Fibroblast of skin of left quadriceps (primary cell): ENCODE results near the gene MAG.
"Not testable (repeated sequence)": the region's sequence is repeated elsewhere in the genome, so short reads cannot be mapped to it uniquely, and the experiment has no call there.

Experiments
- DNase-seq, 2 experiments: peaks; one replicate each; pipeline ENCODE4 v3.0.0-alpha.2; 2013; ENCODE audit warnings: low read depth in 2 of 2

MAG gene

DNA sequence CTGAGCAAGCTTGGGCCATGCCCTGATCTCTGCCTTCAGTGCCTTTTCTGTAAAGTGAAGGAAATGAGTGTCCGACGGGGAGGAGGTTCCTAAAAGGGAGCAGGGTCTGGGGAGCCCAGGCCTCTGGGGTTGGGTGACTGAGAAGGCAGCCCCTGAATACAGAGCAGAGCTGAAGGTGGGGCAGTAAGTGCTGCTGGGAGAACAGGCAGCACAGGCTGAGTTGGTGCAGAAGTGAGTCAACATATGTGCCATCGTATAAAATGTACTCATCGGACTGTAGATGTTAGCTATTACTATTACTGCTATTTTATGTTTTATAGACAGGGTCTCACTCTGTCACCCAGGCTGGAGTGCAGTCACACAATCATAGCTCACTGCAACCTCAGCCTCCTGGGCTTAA, 10.7 kb upstream of the MAG start:
- DNase-seq = no peak

DNA sequence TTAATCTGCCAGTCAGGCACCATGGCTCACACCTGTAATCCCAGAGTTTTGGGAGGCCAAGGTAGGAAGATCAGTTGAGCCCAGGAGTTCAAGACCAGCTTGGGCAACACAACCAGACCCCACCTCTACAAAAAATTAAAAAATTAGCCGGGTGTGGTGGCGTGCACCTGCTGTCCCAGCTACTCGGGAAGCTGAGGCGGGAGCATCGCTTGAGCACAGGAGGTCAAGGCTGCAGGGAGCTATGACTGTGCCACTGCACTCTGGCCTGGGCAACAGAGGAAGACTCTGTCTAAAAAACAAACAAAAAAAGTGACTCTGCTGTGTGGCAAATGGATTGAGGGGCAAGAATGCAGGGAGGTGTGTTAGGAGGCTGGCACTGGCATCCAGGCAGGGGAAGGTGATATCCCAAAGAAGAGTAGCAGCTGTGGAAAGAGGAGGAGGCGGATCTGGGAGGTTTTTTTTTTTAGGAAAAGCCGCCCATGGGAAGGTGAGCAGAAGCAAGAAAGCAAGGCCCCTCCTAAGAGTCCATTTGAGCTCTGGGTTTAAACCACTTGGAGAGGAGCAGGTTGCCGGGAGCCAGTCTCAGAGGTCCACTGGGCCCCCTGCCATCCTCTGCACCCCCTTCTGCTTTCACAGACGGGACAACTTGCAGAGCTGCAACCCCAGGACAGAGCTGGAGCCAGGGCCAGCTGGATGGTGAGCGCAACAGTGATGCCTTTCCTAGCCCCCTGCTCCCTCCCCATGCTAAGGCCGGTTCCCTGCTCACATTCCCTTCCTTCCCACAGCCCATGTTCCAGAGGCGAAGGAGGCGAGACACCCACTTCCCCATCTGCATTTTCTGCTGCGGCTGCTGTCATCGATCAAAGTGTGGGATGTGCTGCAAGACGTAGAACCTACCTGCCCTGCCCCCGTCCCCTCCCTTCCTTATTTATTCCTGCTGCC, 7.5 kb upstream of the MAG start:
- no peak for DNase-seq

DNA sequence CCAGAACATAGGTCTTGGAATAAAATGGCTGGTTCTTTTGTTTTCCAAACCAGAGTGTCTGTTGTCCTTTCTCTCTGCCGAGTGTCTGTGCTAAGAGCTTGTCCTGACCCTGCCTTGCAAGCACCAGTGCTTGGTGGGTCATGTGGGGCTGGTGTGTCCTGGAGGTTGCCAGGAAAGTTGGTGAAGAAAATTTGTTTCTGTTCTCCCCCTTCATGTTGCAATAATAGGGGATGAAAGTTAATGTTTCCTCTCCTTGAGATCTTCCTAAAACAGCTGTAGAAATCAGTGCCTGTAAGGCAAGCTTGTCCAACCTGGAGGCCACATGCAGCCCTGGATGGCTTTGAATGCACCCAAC, 6.9 kb upstream of the MAG start:
- DNase-seq = no peak

DNA sequence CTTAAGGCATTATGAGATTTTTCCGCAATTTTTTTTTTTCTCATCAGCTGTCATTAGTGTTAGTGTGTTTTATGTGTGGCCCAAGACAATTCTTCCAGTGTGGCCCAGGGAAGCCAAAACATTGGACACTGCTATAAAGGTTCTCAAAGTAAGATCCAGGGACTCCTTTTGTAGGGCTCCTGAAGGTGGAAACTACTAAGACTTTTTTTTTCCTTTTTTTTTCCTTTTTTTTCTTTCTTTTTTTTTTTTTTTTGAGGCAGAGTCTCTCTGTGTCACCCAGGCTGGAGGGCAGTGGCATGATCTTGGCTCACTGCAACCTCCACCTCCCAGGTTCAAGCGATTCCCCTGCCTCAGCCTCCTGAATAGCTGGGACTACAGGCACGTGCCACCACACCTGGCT, 6.5 kb upstream of the MAG start:
- not testable (repeated sequence) for DNase-seq

DNA sequence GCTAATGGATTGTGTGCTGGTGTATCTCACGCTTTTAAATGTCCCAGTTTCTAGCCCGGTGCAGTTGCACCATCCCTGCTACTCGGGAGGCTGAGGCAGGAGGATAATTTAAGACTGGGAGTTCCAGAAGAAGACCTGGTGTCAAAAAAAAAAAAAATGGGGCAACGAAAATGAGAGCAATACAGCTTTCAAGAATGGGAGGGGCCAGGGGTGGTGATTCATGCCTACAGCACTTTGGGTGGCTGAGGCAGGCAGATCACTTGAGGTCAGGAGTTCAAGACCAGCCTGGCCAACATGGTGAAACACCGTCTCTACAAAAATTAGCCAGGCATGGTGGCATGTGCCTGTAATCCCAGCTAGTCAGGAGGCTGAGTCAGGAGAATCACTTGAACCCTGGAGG, 5.9 kb upstream of the MAG start:
- DNase-seq = not testable (repeated sequence)

DNA sequence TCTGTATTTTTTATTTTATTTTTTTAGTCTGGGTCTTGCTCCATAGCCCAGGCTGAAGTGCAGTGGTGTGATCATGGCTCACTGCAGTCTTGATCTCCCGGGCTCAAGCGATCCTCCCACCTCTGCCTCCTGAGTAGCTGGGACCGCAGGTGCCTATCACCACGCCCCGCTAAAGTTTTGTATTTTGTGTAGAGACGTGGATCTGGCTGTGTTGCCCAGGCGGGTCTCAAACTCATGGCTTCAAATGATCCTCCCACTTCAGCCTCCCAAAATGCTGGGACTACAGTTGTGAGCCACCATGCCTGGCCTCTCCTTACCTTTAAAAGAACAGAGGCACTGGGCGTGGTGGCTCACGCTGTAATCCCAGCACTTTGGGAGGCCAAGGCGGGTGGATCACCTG, 4.2 kb upstream of the MAG start:
- DNase-seq = no peak

DNA sequence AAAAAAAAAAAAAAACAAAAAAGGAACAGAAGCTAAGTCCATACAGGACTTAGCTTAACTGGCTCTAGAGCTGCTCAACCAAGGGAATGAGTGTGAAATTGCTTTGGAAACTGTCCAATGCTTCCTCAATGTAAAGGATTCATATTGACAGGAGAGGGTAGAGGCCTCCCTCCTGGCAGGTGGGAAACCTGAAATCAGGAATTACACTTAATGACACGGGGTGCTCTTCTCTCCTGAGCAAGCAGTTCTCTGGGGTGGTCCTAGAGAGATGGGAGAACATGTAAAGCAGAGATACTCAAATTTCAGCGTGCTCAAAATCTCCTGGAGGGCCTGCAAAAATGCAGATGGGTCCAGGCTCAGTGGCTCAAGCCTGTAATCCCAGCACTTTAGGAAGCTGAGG, 3.6 kb upstream of the MAG start:
- DNase-seq = no peak

DNA sequence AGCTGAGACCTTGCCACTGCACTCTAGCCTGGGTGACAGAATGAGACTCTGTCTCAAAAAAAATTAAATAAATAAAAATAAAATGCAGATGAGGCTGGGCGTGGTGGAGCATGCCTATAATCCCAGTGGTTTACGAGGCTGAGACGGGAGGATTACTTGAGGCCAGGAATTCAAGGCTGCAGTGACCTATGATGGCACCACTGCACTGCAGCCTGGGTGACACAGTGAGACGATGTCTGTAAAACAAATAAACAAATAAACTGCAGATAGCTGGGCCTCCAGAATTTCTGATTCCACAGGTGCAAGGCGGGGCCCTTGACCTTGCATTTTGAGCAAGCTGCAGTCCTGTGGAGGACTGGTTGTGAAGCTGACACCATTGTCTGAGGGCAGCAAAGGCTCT, 3.1 kb upstream of the MAG start:
- no peak for DNase-seq

DNA sequence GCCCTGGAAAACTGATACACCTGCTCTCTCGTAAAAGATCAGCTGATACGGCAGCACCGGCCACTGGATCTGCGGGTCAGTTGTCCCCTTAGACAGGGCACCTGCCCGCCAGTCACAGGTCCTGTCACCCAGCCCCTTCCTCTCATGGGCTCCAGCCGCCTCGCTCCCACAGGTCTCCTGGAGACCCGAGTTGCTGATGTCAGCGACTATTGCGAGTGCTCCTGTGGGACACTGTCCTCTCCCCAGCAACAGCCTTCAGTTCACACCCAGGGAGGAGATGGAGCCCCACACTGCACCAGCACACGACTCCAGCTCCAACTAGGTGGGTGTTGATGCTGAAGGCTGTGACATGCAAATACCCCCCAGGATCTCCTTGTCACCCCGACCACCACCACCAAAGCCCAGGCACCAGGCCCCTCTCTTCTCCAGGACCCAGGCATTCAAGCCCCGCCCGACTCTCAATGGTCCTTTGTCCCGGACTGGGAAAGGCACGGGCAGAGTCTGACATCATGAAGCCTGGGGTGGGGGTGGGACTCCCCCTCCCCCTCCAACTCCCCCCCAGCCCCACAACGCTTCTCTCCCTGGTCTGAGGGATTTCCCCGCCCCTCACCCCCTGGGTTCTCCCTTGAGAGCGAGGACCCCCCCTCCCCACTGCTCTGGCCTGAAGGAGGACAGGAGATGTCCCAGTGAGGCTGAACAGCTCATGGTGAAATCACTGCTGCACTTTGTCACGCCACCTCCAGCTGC, 1.4 kb upstream of the MAG start:
- no peak for DNase-seq

DNA sequence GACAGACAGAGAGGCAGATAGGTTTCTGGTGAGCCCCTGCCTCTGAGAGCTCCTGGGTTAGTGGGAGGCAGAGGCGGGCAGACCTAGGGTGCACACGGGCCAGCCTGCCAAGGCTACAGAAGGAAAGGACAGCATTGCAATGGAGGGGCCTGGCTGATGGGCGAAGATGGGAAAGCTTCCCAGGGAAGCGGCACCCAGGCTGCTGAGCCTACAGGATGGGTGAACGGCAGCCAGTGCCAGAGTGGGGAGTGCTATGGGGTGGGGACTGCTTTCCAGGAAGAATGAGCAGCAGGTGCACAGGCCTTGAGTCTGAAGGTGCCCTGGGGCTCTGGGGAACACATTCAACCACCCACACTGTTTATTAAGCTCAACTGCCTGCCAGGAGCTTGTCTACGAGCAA, 702 bp upstream of the MAG start:
- DNase-seq = no peak

DNA sequence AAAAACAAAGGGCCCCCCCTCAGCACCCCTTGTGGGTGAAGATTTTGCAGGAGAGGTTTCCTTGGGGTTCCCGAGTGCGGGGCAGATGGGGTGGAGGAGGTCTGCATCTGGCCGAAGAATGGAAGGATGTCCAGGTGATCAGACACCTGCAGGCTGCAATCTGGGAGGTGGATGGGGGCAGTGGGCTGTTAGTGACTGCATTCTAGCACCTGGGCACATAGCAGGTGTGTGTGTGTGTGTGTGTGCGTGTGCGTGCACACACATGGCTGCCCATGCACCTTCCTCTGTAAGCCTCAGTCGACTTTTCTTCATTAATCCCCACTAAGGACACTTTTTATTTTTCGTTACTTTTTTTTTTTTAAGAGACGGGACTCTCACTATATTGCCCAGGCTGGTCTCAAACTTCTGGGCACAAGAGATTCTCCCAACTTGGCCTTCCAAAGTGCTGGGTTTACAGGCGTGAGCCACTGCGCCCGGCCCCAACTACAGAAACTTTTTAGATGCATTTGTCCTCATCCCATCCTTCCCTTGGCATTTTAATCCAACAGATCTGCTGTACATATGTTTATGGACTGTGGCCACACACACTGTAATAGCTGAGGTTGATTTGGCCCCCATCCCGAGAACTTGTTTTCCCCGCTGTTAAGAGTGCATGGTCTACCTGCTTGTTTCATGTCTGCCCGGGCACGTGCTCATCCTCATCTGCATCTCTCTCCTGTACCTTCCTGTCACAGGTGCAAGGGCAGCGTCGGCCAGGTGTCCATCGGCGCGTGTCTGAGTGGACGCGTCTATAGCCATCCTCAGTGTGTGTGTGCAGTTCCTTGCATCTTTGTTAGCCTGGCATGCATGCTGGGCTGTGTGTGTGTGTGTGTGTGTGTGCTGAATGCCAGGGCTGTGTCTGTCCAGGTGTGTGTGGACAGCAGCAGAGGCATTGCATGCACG, 731 bp downstream of the MAG start:
- DNase-seq = no peak

DNA sequence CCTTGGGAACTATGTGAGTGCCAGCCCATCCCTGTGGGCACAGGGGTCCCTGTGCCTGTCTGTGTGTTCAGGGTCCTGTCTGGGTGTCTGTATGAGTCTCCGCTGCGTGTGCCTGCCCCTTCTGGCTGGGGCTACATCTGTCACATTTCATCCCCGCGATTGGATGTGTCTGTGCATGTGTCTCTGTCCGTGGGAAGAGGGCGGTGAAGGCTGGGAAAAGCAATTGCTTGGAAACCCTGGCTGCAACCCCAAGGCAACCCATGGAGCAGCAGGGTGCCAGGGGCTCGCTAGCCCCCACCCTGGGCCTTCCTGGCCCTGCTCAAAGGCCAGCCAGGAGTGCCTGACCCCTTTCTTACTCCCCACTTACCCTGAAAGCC, 1.4 kb downstream of the MAG start:
- no peak for DNase-seq

DNA sequence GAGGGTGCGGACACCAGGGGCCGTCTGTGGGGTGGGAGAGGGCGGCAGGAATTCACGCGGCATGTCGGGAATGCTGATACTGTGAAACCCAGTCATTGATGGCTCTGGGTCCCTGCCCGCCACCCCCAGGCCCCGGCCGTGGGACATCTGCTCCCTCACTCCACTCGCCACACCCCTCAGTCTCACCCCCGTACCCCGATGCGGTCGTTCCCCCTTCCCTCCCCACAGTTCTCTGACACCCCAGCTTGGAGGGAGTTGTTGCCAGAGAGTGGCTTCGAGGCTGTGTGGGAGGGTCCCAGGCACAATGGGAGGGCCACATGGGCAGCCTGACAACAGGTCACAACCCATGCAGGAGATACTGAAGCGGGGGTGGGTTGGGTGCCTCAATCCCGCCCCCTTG, 1.8 kb downstream of the MAG start:
- DNase-seq = no peak

DNA sequence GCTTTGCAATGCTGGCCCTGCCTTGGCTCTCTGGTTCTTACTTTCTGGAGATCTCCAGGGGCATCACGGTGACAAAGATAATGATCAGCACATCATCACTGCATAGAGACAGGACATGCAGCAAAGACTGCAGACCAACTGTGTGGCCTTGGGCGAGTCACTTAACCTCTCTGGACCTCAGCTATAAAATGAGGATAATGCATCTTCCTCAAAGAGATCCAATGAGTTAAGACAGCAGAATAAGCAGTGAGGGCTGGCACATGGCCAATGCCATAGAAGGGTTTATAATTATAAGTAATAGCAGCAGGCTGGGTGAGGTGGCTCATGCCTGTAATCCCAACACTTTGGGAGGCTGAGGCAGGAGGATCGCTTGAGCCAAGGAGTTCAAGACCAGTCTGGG, 2.4 kb downstream of the MAG start:
- no peak for DNase-seq

DNA sequence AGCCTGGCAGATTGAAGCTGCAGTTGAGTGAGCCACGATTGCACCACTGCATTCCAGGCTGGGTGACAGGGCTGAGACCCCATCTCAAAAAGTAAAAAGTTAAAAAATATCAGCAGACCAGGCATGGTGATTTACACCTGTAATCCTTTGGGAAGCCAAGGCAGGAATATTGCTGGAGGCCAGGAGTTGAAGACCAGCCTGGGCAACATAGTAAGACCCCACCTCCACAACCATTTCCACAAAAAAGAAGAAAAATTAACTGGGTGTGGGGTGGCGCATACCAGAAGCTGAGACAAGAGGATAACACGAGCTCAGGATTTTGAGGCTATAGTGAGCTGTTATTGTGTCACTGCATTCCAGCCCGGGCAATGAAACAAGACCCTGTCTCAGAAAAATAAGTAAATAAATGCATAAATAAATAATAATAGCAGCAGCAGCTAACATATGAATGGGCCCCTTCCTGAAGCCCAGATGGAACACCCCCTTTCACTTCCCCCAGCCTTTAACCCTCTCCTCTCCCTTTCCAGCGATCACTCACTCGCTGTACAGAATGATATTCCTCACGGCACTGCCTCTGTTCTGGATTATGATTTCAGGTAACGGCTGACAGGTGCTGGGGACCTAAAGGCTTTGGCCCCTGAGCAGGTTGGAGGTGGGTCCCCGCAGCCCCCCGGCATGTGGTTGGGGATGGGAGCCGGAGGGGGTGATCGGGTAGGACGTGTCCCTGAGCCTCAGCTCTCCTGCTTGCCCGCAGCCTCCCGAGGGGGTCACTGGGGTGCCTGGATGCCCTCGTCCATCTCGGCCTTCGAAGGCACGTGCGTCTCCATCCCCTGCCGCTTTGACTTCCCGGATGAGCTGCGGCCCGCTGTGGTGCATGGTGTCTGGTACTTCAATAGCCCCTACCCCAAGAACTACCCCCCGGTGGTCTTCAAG, 3.2 kb downstream of the MAG start:
- DNase-seq = no peak

DNA sequence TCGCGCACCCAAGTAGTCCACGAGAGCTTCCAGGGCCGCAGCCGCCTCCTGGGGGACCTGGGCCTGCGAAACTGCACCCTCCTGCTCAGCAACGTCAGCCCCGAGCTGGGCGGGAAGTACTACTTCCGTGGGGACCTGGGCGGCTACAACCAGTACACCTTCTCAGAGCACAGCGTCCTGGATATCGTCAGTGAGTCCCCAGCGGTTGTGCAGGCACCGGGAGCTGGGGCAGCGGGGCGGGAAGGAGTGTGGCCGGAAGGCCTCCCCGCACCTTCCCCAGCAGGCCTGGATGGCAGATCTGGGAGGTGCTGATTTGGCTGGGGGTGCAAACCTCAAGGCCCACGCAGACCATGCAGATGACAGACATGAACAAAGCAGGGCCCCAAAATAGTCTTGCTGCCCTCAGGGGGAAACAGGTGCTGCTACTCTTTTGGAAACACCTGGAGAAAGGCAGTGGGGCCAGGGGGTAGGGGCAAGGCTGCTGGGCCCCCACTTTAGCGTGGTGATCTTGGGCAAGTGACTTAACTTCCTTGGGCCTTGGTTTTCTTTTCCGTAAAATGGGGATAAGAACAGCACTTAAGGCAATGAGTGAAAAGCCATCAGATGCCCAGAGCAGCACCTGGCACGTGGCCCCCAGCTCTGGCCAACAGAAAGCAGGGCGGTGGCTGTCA, 4.0 kb downstream of the MAG start:
- DNase-seq = no peak

DNA sequence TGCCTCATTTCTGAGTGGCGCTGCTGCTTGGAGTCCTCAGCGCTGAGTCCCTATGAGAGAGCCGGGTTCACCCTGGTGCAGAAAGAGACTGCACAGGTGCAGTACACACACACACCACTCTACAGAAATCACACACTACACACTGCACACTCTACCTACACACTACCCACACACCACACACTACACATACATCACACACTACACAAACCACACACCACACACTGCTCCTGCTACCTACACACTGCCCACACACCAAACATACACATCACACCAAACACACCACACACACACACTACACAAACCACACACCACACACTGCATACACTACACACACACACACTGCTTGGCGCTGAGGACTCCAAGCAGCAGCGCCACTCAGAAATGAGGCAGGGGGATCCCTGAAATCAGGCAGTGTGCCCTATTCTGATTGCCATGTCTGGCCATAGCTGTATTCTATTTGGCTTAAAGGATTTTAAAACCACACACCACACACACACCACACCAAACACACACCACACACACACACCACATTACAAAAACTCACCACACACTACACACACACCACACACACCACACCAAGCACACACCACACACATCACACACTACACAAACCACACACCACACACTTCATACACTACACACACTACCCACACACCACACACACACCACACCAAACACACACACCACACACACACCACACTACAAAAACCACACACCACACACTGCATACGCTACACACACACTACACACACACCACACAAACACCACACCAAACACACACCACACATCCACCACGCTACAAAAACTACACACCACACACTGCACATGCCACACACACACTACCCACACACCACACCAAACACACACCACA, 4.9 kb downstream of the MAG start:
- no peak for DNase-seq

DNA sequence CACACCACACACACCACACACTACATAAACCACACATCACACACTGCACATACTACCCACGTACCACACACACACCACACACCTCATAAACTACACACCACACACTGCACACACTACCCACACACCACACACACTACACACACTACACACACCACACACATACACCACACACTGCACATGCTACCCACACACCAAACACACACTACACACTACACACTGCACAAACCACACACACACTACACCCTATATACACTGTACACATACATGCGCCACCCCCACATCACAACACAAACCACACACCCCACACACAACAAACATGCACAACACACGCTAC, 5.5 kb downstream of the MAG start:
- no peak for DNase-seq

DNA sequence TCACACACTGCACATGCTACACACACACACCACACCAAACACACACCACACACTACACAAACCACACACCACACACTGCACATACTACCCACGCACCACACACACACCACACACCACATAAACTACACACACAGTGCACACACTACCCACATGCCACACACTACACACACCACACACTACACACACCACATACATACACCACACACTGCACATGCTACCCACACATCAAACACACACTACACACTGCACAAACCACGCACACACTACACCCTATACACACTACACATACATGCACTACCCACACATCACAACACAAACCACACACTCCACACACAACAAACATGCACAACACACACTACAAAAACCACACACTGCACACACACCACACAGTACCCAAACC, 6.0 kb downstream of the MAG start:
- no peak for DNase-seq

DNA sequence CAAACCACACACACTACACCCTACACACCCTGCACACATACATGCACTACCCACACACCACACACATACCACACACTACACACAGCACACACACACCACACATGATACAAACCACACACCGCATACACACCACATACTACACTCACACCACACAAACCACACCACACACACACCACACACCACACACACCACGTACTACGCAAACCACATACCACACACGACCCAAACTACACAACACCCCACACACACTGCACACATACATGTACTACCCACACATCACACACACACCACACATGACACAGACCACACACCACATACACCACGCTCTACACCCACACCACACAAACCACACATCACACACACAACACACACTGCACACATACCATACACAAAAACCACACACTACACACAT, 6.6 kb downstream of the MAG start:
- DNase-seq = no peak
